Kidney (tissue), 14 donors: Measurements from ENCODE around the gene UNC13A. TPM values are rescaled to one million over a fixed set of nuclear protein-coding genes. Genes with fewer than 3 reads are reported as not detected.

Experiments
- DNase-seq, 5 donors: peaks; one replicate each; pipeline ENCODE4 v3.0.0-alpha.2; 2013 to 2020
- FAIRE-seq: peaks from 2 replicates; lab custom pipeline; 2012; peaks lifted over from hg19 to GRCh38; lab: Jason Lieb, UNC
- H3K27ac ChIP-seq, 2 donors: one replicate each; pipeline ENCODE4 v1.7.0; 2013; ENCODE audit warnings: low read depth in 2 of 2, low read length in 2 of 2, inconsistent platforms in 1 of 2
- H3K27me3 ChIP-seq: one replicate; pipeline ENCODE4 v1.7.1; 2013; ENCODE audit warnings: low read length, inconsistent platforms; ENCODE audit not compliant: control insufficient read depth, insufficient read depth
- H3K36me3 ChIP-seq, 3 donors: one replicate each; pipeline versions ENCODE4 v1.7.0 to v1.7.1; 2013; ENCODE audit warnings: low read length in 3 of 3, control low read depth in 1 of 3, inconsistent platforms in 1 of 3; ENCODE audit not compliant: insufficient read depth in 3 of 3, control insufficient read depth in 2 of 3
- H3K4me1 ChIP-seq, 3 donors: one replicate each; pipeline versions ENCODE4 v1.7.0 to v1.7.1; 2013; ENCODE audit warnings: low read length in 3 of 3, inconsistent platforms in 1 of 3, low read depth in 1 of 3; ENCODE audit not compliant: control insufficient read depth in 2 of 3, insufficient read depth in 2 of 3
- H3K4me3 ChIP-seq, 3 donors: one replicate each; pipeline versions ENCODE4 v1.7.0 to v1.8.1; 2013; ENCODE audit warnings: low read length in 3 of 3, control low read depth in 1 of 3, inconsistent platforms in 1 of 3
- H3K9ac ChIP-seq, 3 donors: one replicate each; pipeline versions ENCODE4 v1.7.0 to v1.7.1; 2013; ENCODE audit warnings: low read length in 3 of 3, control low read depth in 1 of 3, inconsistent platforms in 1 of 3
- H3K9me3 ChIP-seq, 3 donors: one replicate each; pipeline versions ENCODE4 v1.7.0 to v1.7.1; 2013; ENCODE audit warnings: low read length in 3 of 3, control low read depth in 1 of 3, inconsistent platforms in 1 of 3; ENCODE audit not compliant: control insufficient read depth in 2 of 3, insufficient read depth in 1 of 3
- CTCF ChIP-seq: IDR thresholded peaks from 3 replicates; pipeline ENCODE4 v1.5.1; 2012; ENCODE audit warnings: mild to moderate bottlenecking, moderate library complexity, borderline replicate concordance; ENCODE audit not compliant: insufficient read depth; ENCODE audit errors: extremely low read depth
- intact Hi-C: fragments of 100-400 bp; cut with DNase I; formaldehyde crosslinking; loops from one replicate; pipeline ENCODE4 v1.11.1; 2022
- polyA plus RNA-seq: library from polyadenylated mRNA; stranded (reverse); fragments of 350-450 nt; fragmentation: Illumina TruSeq; extraction: RNeasy Lipid Tissue Mini Kit (QIAGEN cat#74804); gene quantifications from one replicate; pipeline ENCODE4 v1.2.3, GENCODE V29; 2014; ENCODE audit warnings: low read depth, low replicate concordance; ENCODE audit not compliant: insufficient read depth
- total RNA-seq: library from RNA; stranded (reverse); fragmentation: NEBNext Ultra II Directional; extraction: Animal tissue kit (Norgen Biotek cat#: 25700); gene quantifications from one replicate; pipeline ENCODE4 v1.2.1, GENCODE V29; 2021
- donor health status: control.
- donor health status: control.
- donor health status: control.
- donor health status: control.
- donor health status: control.
- donor health status: DM: yes; HTN: yes; CAD: no.
- donor health status: Normal renal cell carcinoma (clear cell type).

The UNC13A gene
- total and polyA plus RNA-seq, 2 donors from 2014 or later = 0.06 to 2.2 TPM

- no peak for TF ChIP-seq CTCF
- H3K36me3 ChIP-seq = peaks cover 4 to 18% (median 8%) of the 10 kb centered on the region in 3 donors
- FAIRE-seq (no peak), DNase-seq (no peak)
- intact Hi-C loops = no loop called here
- no peaks in the 10 kb centered on the region for H3K27me3 ChIP-seq
- no peak overlapping the region for H3K9ac ChIP-seq
- H3K4me1 ChIP-seq = no peaks in the 10 kb centered on the region
- H3K4me3 ChIP-seq = no peak overlapping the region
- no peaks in the 10 kb centered on the region for H3K9me3 ChIP-seq
- H3K27ac ChIP-seq = no peak overlapping the region
Observed at GRCh38 chr19:17734146-17734545, 46.0 kb upstream of the UNC13A start.

- Histone ChIP-seq H3K4me3 (no peak overlapping the region), H3K27ac (no peak overlapping the region), H3K27me3 (no peaks in the 10 kb centered on the region), H3K9me3 (no peaks in the 10 kb centered on the region), H3K9ac (no peak overlapping the region), H3K36me3 (peaks cover 4 to 18% (median 8%) of the 10 kb centered on the region in 3 donors), H3K4me1 (peaks cover 0 to 3% (median 0%) of the 10 kb centered on the region in 3 donors)
- intact Hi-C loops = no loop called here
- no peak for TF ChIP-seq CTCF
- FAIRE-seq (no peak), DNase-seq (no peak)
Observed at GRCh38 chr19:17733127-17733526, 45.0 kb upstream of the UNC13A start.

DNA sequence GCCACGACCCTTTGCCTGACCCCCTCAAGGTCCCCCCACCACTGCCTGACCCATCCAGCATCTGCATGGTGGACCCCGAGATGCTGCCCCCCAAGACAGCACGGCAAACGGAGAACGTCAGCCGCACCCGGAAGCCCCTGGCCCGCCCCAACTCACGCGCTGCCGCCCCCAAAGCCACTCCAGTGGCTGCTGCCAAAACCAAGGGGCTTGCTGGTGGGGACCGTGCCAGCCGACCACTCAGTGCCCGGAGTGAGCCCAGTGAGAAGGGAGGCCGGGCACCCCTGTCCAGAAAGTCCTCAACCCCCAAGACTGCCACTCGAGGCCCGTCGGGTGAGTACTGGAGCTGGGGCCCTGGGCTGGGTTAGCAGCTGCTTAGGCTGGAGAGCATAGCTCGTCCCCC lies 39.7 kb upstream of the UNC13A start:
- H3K4me3 ChIP-seq = no peak overlapping the region
- intact Hi-C loops = no loop called here
- no peak for FAIRE-seq

More for the DNA sequence above, 39.7 kb upstream of the UNC13A start:
- DNase-seq = no peak
- H3K4me1 ChIP-seq = peaks cover 0 to 3% (median 0%) of the 10 kb centered on the region in 3 donors
- no peak for TF ChIP-seq CTCF
- H3K27me3 ChIP-seq = no peaks in the 10 kb centered on the region
- no peaks in the 10 kb centered on the region for H3K9me3 ChIP-seq
- peaks cover 4 to 20% (median 5%) of the 10 kb centered on the region in 3 donors for H3K36me3 ChIP-seq
- no peak overlapping the region for H3K9ac ChIP-seq
- no peak overlapping the region for H3K27ac ChIP-seq
